ENCODE measurements around the gene CALML3. TPM values are rescaled to one million over a fixed set of nuclear protein-coding genes. Genes with fewer than 3 reads are reported as not detected.

Gene CALML3
- total and polyA plus RNA-seq, 7 donors: 0.03 TPM; not detected in 6

DNA sequence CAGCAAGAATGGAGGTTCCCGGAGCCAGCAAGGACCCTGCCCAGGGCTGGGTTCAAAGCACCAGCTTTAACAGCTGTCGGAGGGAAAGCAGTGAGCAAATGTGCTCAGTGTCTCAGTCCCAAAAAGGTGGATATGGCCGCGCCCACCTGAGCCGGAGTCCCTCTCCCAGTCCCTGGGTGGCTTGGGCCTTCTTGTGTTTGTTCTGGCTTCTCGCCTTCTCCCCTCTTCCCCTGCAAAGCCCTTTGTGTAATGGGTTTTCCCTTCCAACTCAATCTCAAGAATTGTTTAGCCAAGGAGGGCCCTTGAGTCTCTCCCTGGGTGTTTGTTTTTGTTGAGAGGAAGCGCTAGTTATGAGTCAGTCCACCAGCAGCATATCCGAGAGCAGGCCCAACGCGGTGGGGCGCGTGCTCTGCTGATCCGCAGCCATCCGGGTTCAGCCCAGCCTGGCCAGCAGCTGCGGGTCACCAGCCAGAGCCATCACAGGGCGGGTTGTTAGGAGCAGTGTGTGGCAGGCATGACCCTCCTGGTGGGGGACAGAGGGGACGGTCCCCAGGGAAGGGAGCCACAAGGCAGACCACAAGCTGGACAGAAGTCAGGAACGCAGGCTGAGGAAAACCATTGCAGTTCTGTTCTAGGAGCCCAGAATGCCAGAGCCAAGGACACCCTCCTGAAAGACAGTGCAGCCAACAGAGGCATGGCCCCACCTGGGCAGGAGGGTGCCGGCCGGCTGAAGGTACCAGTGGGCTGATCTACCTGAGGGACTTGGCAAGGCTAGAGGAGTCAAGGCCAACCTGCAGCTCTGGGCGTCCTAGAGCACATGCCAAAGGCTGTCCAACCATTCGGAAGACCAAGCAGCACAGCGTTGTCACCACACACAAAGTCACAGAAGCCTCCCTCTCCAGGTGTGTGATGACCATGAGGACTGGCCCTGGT lies 21.3 kb downstream of the CALML3 start:
- Histone ChIP-seq H3K4me1 (peaks cover 4% of the 10 kb centered on the region), H3K27me3 (ENCODE audit: insufficient read depth in 3 of 3, low read length in 2 of 3) (no peaks in the 10 kb centered on the region), H3K27ac (peak overlapping the region; percentile 16), H3K4me3 (no peak overlapping the region), H3K9me3 (peaks cover 11% of the 10 kb centered on the region), H3K36me3 (ENCODE audit: insufficient read depth in 1 of 2, low read depth in 1 of 2) (no peaks in the 10 kb centered on the region)
- 74 to 77% (median 76%) methylated on average over 23 of the region's 23 CpGs for WGBS, 3 donors
- peak; percentile 44 to 76 for DNase-seq
- TF ChIP-seq, protein P1, sequence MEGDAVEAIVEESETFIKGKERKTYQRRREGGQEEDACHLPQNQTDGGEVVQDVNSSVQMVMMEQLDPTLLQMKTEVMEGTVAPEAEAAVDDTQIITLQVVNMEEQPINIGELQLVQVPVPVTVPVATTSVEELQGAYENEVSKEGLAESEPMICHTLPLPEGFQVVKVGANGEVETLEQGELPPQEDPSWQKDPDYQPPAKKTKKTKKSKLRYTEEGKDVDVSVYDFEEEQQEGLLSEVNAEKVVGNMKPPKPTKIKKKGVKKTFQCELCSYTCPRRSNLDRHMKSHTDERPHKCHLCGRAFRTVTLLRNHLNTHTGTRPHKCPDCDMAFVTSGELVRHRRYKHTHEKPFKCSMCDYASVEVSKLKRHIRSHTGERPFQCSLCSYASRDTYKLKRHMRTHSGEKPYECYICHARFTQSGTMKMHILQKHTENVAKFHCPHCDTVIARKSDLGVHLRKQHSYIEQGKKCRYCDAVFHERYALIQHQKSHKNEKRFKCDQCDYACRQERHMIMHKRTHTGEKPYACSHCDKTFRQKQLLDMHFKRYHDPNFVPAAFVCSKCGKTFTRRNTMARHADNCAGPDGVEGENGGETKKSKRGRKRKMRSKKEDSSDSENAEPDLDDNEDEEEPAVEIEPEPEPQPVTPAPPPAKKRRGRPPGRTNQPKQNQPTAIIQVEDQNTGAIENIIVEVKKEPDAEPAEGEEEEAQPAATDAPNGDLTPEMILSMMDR (IDR thresholded peaks at IDR 0.05): no peak
- peak in 3 of 4 donors; percentile 48 to 74 (median 54) for ATAC-seq
- intact Hi-C loops (cut with DNase I): no loop called here

DNA sequence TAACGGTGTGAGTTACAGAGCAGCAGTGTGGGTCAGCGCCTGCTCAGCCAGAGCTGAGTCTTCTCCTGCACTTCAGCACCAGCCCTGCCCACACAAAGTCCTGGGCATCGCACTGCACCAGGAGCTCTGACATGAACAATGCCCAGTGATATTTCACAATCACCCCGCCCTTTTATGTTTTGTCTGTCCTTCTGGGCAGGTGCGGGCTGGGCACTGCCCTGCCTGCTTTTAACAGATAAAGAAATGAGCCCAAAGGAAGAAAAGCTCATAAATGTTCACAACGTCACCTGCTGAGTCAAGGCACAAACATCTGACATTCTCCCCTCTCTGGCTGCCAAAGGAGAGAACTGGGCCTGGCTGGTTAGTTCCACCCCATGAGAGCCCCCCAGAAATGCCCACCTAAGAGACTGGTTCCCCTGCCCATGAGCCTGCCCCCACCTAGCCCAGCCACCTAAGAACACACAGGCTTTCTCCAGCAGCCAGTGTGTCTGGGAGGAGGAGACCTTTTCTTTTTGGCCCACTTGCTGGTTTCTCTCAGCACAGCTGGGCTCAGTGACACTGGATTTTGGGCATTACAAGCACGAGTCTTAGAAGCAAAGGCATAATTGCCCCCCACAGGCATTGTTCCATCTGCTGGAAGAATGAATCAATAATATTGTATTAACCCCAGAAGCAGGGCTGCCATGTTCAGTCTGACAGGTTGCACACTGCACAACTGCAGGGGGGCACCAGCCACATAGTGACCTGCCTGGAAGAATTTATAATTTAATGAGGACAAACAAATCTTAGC lies 22.3 kb downstream of the CALML3 start:
- H3K36me3 ChIP-seq (ENCODE audit: insufficient read depth in 1 of 2, low read depth in 1 of 2): no peaks in the 10 kb centered on the region
- H3K27me3 ChIP-seq (ENCODE audit: insufficient read depth in 3 of 3, low read length in 2 of 3): no peaks in the 10 kb centered on the region
- H3K27ac ChIP-seq: peak overlapping the region; percentile 34
- H3K9me3 ChIP-seq: peaks cover 11% of the 10 kb centered on the region
- intact Hi-C loops (cut with DNase I): no loop called here
- ATAC-seq (peak in 1 of 4 donors; percentile 34), DNase-seq (peak in 1 of 2 donors; percentile 6)
- H3K4me3 ChIP-seq: peak overlapping the region; percentile 36
- H3K4me1 ChIP-seq: peaks cover 4% of the 10 kb centered on the region
- whole genome bisulfite sequencing, 3 donors: 82 to 84% (median 82%) methylated on average over 7 of the region's 7 CpGs
- TF ChIP-seq, protein P1 (IDR thresholded peaks at IDR 0.05): no peak

DNA sequence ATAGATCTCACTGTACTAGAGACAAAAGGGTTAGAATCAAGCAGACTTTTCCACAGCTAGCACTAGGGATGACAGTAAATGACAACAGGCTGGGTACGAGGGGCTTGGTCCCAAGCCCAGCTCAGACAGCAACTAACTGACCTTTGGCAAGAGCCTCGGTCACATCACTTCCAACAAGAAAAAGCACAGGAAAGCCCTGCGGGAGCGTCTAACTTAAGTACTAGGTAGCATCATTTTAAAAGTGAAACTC lies 22.8 kb downstream of the CALML3 start:
- WGBS, 3 donors: 24 to 49% (median 34%) methylated on average over 4 of the region's 4 CpGs
- no peak for ATAC-seq
- TF ChIP-seq, protein P1 (IDR thresholded peaks at IDR 0.05): no peak
- no peaks in the 10 kb centered on the region for H3K36me3 ChIP-seq (ENCODE audit: insufficient read depth in 1 of 2, low read depth in 1 of 2)
- peak overlapping the region; percentile 36 for H3K4me3 ChIP-seq
- no peaks in the 10 kb centered on the region for H3K27me3 ChIP-seq (ENCODE audit: insufficient read depth in 3 of 3, low read length in 2 of 3)
- H3K9me3 ChIP-seq: peaks cover 11% of the 10 kb centered on the region
- intact Hi-C loops (cut with DNase I): no loop called here
- peaks cover 4% of the 10 kb centered on the region for H3K4me1 ChIP-seq
- peak in 1 of 2 donors; percentile 12 for DNase-seq
- peak overlapping the region; percentile 34 for H3K27ac ChIP-seq

DNA sequence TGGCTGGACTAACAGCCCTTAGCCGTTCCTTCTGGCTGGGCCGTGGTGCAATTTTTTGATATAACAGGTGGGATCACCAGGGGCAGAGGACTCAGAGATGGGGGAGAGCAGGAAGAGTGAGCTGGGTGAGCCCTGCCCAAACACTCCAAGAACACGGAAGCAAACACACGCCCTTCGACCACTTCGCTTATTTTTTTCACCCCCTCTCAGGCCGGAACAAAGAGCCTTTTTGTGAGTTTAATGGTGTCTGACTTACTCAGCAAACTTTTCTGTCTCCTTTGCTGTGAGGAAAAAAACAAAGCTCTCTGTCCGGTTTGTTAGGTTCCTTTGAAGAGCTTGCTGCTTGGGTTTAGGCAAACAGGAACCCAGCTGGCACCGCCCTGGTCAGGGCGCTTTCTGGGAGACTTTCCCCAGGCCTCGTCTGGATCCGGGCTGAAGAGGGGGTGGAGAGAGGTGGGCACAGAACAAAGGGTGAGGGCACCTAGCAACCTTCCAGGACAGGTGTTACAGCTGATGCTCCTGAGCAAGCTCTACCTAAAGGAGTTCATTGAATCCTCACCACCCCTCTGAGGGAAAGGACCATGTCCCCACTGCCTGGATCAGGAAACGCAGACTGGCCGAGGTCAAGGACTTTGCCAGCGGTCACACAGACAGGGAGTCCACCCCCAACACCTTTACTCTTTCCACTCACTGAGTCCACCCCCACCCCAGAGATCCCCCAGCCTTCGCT lies 23.3 kb downstream of the CALML3 start:
- intact Hi-C loops (cut with DNase I): no loop called here
- Histone ChIP-seq H3K27me3 (ENCODE audit: insufficient read depth in 3 of 3, low read length in 2 of 3) (no peaks in the 10 kb centered on the region), H3K36me3 (ENCODE audit: insufficient read depth in 1 of 2, low read depth in 1 of 2) (no peaks in the 10 kb centered on the region), H3K27ac (peak overlapping the region; percentile 34), H3K4me1 (peaks cover 4% of the 10 kb centered on the region), H3K9me3 (peaks cover 11% of the 10 kb centered on the region), H3K4me3 (peak overlapping the region; percentile 36)
- ATAC-seq (peak in 1 of 4 donors; percentile 24), DNase-seq (peak; percentile 9 to 42)
- 52 to 54% (median 54%) methylated on average over 16 of the region's 16 CpGs for WGBS, 3 donors
- TF ChIP-seq, protein P1 (IDR thresholded peaks at IDR 0.05): no peak
